Stimulated activated CD8-positive, alpha-beta memory T cell treated with anti-CD3 and anti-CD28 coated beads, Interleukin-4, amount 100 ng/mL, for 24 hours (primary cell): ENCODE measurements around the gene IL17B.

Experiments used
- DNase-seq: peaks from one replicate; pipeline ENCODE4 v3.0.0-alpha.2; 2020; ENCODE audit warnings: low read depth

IL17B gene

GRCh38 chr5:149376711-149377447 lies 2.2 kb downstream of the IL17B start:
- DNase-seq: no peak

GRCh38 chr5:149376104-149376503 lies 3.0 kb downstream of the IL17B start:
- DNase-seq: no peak

- DNase-seq: no peak
These were observed 3.7 kb downstream of the IL17B start for GRCh38 chr5:149375434-149375833.

GRCh38 chr5:149374801-149375200 lies 4.3 kb downstream of the IL17B start:
- DNase-seq: no peak

- DNase-seq: no peak
These were observed 4.8 kb downstream of the IL17B start for GRCh38 chr5:149374303-149374702.

GRCh38 chr5:149372932-149373331 lies 6.2 kb downstream of the IL17B start:
- no peak for DNase-seq

GRCh38 chr5:149372076-149372795 lies 6.9 kb downstream of the IL17B start:
- DNase-seq: no peak

- DNase-seq: peak; percentile 41
These were observed 7.7 kb downstream of the IL17B start for GRCh38 chr5:149371296-149371962.

GRCh38 chr5:149370878-149371277 lies 8.2 kb downstream of the IL17B start:
- DNase-seq: no peak

GRCh38 chr5:149367972-149368645 lies 11.0 kb downstream of the IL17B start:
- DNase-seq: no peak

GRCh38 chr5:149367249-149367971 lies 11.7 kb downstream of the IL17B start:
- no peak for DNase-seq

GRCh38 chr5:149366169-149366729 lies 12.8 kb downstream of the IL17B start:
- DNase-seq: no peak

GRCh38 chr5:149365418-149365817 lies 13.7 kb downstream of the IL17B start:
- DNase-seq: no peak

GRCh38 chr5:149364719-149365118 lies 14.4 kb downstream of the IL17B start:
- DNase-seq: no peak

- DNase-seq: no peak
These were observed 15.2 kb downstream of the IL17B start for GRCh38 chr5:149363936-149364335.

- no peak for DNase-seq
These were observed 15.7 kb downstream of the IL17B start for GRCh38 chr5:149363358-149363757.

GRCh38 chr5:149362541-149362940 lies 16.6 kb downstream of the IL17B start:
- no peak for DNase-seq

- DNase-seq: no peak
These were observed 18.8 kb downstream of the IL17B start for GRCh38 chr5:149360272-149360671.

GRCh38 chr5:149358868-149359495 lies 20.1 kb downstream of the IL17B start:
- no peak for DNase-seq

GRCh38 chr5:149358294-149358651 lies 20.8 kb downstream of the IL17B start:
- DNase-seq: no peak
